HUES6 (cell line): ENCODE measurements around the gene UBA7.

Source experiments
- H3K27ac ChIP-seq: 2 replicates; pipeline ENCODE4 v1.7.0; 2013; ENCODE audit warnings: low read depth, mild to moderate bottlenecking, low read length, inconsistent platforms
- H3K27me3 ChIP-seq: 2 replicates; pipeline ENCODE4 v1.6.1; 2013; ENCODE audit warnings: low read length; ENCODE audit not compliant: control insufficient read depth, insufficient read depth
- H3K36me3 ChIP-seq: 2 replicates; pipeline ENCODE4 v1.6.1; 2013; ENCODE audit warnings: low read length; ENCODE audit not compliant: control insufficient read depth, insufficient read depth
- H3K4me1 ChIP-seq: 2 replicates; pipeline ENCODE4 v1.6.1; 2013; ENCODE audit warnings: low read length; ENCODE audit not compliant: control insufficient read depth, insufficient read depth
- H3K4me3 ChIP-seq: 2 replicates; pipeline ENCODE4 v1.5.1; 2013; ENCODE audit warnings: low read depth, low read length
- H3K9ac ChIP-seq: one replicate; pipeline ENCODE4 v1.6.1; 2013; ENCODE audit warnings: mild to moderate bottlenecking, low read length
- H3K9me3 ChIP-seq: 2 replicates; pipeline ENCODE4 v1.6.1; 2013; ENCODE audit warnings: low read depth, low read length; ENCODE audit not compliant: control insufficient read depth, insufficient read depth

UBA7 gene

GRCh38 chr3:49813497-49814174 is at the start of gene UBA7:
TSS of gene UBA7 (minus strand) at chr3:49813953. CDS start at chr3:49813787, 166 bp downstream.
- Histone ChIP-seq H3K36me3 (no peaks in the 10 kb centered on the region), H3K27ac (no peak within 1 kb of the TSS), H3K9me3 (no peaks in the 10 kb centered on the region), H3K4me1 (no peaks in the 10 kb centered on the region), H3K27me3 (no peaks in the 10 kb centered on the region; the same call in 1 of the 2 replicates), H3K9ac (no peak within 1 kb of the TSS), H3K4me3 (no peak within 1 kb of the TSS)

- Histone ChIP-seq H3K9ac (no peak overlapping the region), H3K9me3 (no peaks in the 10 kb centered on the region), H3K27ac (no peak overlapping the region), H3K36me3 (peaks cover 19% of the 10 kb centered on the region), H3K27me3 (no peaks in the 10 kb centered on the region), H3K4me3 (no peak overlapping the region), H3K4me1 (peaks cover 8% of the 10 kb centered on the region; the same call in 1 of the 2 replicates)
These were observed 46.0 kb upstream of the UBA7 start for GRCh38 chr3:49859576-49860305.

DNA sequence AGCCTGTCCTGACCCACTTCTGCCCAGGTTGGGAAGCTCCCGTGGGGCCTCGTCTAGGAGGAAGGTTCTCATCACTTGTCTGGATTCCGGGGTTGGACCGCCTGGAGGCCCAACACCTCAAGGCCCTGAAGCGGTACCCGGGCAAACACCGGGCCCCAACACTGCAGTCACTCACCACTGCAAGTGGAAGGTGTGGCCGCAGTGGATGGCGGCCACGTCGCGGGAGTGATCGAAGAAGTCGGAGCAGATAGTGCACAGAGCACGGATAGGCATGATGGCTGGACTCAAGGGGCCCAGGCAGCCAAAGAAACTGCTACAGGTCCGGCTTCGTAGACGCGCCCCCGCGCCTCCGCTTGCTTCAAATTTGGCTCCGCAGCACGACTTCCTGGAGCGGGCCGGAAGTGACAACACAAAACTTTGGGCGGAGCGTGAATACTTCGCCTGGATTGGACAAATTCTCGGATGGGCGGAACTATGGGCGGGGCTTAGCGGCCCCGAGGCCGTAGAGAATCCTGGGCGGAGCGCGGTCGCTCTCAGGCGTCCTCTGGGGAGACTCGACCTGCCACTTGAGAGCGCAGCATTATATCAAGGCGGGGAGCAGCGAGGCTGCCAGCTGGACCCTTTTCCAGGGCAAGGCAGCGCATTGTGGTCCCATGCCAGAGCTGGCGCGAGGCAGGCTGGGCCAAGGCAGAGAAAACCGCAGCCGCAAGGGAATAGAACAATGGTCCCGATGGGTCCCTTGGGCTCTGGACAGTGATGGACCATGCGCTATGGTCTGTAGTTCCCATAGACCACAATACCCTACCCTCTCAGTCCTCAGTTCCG is 42.6 kb upstream of the UBA7 start, which contains the start of gene TRAIP:
Gene TRAIP, minus strand, starts transcription at position 384 of the 825 bp plus-strand sequence. Its CDS starts 111 bp downstream, at position 273.
- peaks cover 8% of the 10 kb centered on the region; the same call in 1 of the 2 replicates for H3K4me1 ChIP-seq
- H3K9me3 ChIP-seq = no peaks in the 10 kb centered on the region
- peak within 1 kb of the TSS; percentile 89 for H3K4me3 ChIP-seq
- H3K27me3 ChIP-seq = no peaks in the 10 kb centered on the region
- peaks cover 19% of the 10 kb centered on the region for H3K36me3 ChIP-seq
- no peak within 1 kb of the TSS for H3K27ac ChIP-seq
- peak within 1 kb of the TSS; percentile 85 for H3K9ac ChIP-seq

- Histone ChIP-seq H3K27ac (no peak overlapping the region), H3K4me1 (peaks cover 8% of the 10 kb centered on the region; the same call in 1 of the 2 replicates), H3K27me3 (no peaks in the 10 kb centered on the region), H3K9ac (peak overlapping the region; percentile 85), H3K9me3 (no peaks in the 10 kb centered on the region), H3K4me3 (peak overlapping the region; percentile 89), H3K36me3 (peaks cover 21% of the 10 kb centered on the region)
These were observed 41.9 kb upstream of the UBA7 start for GRCh38 chr3:49855662-49856061.

DNA sequence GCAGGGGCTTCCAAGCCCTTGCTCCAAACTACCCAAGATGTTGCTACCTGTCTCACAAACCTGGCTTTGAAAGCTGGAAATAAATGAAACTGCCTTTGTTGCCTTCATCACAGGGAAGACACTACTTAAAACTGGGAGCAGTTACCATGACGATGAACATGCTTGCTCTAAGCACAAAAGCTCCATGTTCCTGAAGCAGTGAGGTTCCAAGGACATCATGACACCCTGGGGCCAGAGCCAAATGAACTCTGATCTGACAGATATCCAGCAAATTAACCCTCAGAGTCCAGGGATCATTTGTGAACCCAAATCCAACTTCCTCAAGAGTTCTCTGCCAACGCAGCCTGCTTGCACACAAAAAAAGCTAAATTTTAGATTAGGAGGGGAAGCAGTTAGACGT is 31.9 kb upstream of the UBA7 start:
- no peak overlapping the region for H3K4me3 ChIP-seq
- H3K4me1 ChIP-seq = no peaks in the 10 kb centered on the region
- peaks cover 67% of the 10 kb centered on the region for H3K36me3 ChIP-seq
- H3K9me3 ChIP-seq = no peaks in the 10 kb centered on the region
- no peak overlapping the region for H3K9ac ChIP-seq
- no peak overlapping the region for H3K27ac ChIP-seq
- H3K27me3 ChIP-seq = no peaks in the 10 kb centered on the region

GRCh38 chr3:49844464-49845183 is 30.9 kb upstream of the UBA7 start:
- Histone ChIP-seq H3K27ac (no peak overlapping the region), H3K9me3 (no peaks in the 10 kb centered on the region), H3K4me3 (no peak overlapping the region), H3K36me3 (peaks cover 78% of the 10 kb centered on the region), H3K27me3 (no peaks in the 10 kb centered on the region), H3K9ac (no peak overlapping the region), H3K4me1 (no peaks in the 10 kb centered on the region)

GRCh38 chr3:49842843-49843517 is 29.2 kb upstream of the UBA7 start:
- H3K9ac ChIP-seq = no peak overlapping the region
- H3K36me3 ChIP-seq = peaks cover 81% of the 10 kb centered on the region
- H3K27ac ChIP-seq = no peak overlapping the region

GRCh38 chr3:49841806-49842205 is 28.1 kb upstream of the UBA7 start:
- H3K9ac ChIP-seq = no peak overlapping the region
- H3K27me3 ChIP-seq = no peaks in the 10 kb centered on the region
- no peak overlapping the region for H3K27ac ChIP-seq
- H3K4me1 ChIP-seq = no peaks in the 10 kb centered on the region
- H3K9me3 ChIP-seq = no peaks in the 10 kb centered on the region
- peaks cover 81% of the 10 kb centered on the region for H3K36me3 ChIP-seq
- no peak overlapping the region for H3K4me3 ChIP-seq

More at GRCh38 chr3:49842843-49843517, 29.2 kb upstream of the UBA7 start:
- Histone ChIP-seq H3K9me3 (no peaks in the 10 kb centered on the region), H3K4me1 (no peaks in the 10 kb centered on the region), H3K4me3 (no peak overlapping the region), H3K27me3 (no peaks in the 10 kb centered on the region)

DNA sequence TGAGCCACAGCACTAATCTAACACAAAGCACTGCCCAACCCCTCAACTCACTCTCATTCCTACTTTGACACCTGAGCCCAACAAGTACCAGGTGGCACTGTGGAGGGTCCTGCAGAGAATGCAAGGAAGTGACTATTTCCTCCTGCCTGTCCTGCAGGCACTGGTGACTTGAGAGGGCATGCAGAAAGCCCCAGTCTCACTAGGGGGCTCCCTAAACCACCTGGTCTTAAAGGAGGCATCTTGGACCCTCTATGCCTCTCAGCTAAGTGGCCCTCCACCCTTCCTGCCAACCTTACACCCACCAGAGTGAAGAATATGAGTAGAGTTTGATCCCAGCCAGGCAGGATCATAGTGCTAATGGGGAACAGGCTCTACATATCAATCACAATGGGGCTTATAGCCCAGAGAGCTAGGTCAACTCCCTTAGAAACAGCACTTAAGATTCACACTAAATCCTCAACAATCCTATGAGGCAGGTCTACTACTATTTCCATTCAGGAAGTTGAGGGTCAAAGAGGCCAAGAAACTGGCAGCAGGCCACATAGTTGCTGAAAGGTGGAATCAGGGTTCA is 27.5 kb upstream of the UBA7 start:
- H3K9ac ChIP-seq = no peak overlapping the region
- H3K36me3 ChIP-seq = peaks cover 83% of the 10 kb centered on the region
- H3K4me1 ChIP-seq = no peaks in the 10 kb centered on the region
- H3K27me3 ChIP-seq = no peaks in the 10 kb centered on the region
- no peak overlapping the region for H3K4me3 ChIP-seq
- H3K27ac ChIP-seq = no peak overlapping the region
- H3K9me3 ChIP-seq = no peaks in the 10 kb centered on the region

DNA sequence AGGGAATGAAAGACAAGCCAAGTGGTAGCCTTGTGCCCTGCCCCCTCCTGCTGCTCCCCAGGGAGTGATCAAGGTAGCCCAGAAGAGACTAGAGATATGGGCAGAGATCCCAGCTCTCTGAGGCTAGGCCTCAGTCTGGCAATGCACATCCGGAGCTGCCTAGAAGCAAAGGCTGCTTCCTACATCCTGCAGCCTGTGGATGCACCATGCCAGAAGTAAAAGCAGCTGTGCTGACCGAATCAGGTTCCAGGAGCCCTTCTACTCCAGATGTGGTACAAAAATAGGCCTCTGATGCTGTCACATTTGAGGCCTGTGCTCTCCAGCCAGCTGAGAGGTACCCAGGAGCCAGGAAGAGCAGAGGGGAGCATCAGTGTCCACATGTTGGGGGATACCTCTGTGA is 26.6 kb upstream of the UBA7 start:
- no peaks in the 10 kb centered on the region for H3K9me3 ChIP-seq
- no peak overlapping the region for H3K9ac ChIP-seq
- H3K36me3 ChIP-seq = peaks cover 80% of the 10 kb centered on the region
- H3K4me3 ChIP-seq = no peak overlapping the region
- no peaks in the 10 kb centered on the region for H3K4me1 ChIP-seq
- no peaks in the 10 kb centered on the region for H3K27me3 ChIP-seq
- H3K27ac ChIP-seq = no peak overlapping the region
